EL (cell line): Measurements from ENCODE around the gene IMPACT.

Source experiments
- DNase-seq: peaks from one replicate; pipeline ENCODE4 v3.0.0-alpha.2; 2016

Gene IMPACT

DNA sequence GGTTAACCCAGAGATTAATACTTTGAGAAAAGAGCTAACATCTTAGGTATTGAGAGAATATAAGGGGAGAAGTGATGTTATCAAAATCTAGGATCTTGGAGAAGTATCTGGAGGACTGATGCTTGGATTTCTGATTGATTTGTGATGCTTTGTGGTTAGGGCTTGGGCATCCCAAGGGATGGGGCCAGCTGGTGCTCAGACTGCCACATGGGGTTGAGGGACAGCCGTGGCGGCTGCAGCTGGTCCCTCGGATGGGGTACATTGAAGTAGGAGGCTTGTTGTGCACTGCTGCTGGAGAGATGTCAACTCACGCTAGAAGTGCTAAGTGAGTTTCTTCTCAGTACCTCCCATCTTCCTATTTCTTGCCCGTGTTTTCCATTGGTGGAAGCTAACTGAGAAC, 56.4 kb downstream of the IMPACT start:
- no peak for DNase-seq

- no peak for DNase-seq
Observed at GRCh38 chr18:24485681-24486080, 59.2 kb downstream of the IMPACT start.

DNA sequence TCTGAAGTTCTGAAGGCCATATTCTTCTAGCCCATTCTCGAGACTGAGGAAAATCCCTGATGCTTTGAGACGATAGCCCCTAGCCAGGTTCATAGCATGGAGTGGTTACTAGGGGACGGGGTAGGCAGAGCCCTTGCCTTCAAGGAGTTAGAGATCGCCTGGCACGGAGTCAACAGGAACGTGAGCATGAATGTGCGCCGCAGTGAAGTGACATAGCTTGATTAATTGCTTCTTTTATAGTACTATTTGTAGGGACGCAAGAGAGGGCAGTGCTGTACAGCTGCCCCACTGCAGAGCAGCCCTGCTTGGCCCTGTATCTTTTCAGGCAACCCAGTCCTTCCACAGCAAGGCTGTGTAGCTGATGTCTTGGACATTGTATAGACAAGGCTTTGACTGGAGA, 60.2 kb downstream of the IMPACT start:
- DNase-seq = no peak

GRCh38 chr18:24488824-24489493, 62.5 kb downstream of the IMPACT start:
- peak; percentile 41 for DNase-seq

DNA sequence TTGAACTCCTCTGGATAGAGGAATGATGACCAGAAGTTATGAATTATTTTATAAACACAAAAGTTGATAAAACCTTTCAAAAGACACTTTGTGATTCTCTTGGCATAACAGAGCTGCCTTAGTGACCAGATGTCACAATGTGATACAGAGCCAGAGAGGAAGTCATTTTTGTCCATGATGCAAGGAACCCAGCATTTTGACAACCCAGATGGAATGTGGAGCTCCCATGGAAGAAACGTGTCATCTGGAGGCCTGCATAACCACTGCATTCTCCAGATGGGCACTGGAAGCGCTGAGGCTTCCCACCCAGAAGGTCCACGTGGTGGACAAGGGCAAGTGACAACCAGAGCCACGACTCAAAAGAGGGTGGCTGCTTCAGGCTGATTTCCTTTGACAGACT, 64.1 kb downstream of the IMPACT start:
- DNase-seq = peak; percentile 33

GRCh38 chr18:24491927-24492834, 65.7 kb downstream of the IMPACT start:
- DNase-seq = no peak

GRCh38 chr18:24494586-24494985, 68.1 kb downstream of the IMPACT start:
- no peak for DNase-seq

GRCh38 chr18:24497031-24497754, 70.7 kb downstream of the IMPACT start:
- DNase-seq = peak; percentile 55

DNA sequence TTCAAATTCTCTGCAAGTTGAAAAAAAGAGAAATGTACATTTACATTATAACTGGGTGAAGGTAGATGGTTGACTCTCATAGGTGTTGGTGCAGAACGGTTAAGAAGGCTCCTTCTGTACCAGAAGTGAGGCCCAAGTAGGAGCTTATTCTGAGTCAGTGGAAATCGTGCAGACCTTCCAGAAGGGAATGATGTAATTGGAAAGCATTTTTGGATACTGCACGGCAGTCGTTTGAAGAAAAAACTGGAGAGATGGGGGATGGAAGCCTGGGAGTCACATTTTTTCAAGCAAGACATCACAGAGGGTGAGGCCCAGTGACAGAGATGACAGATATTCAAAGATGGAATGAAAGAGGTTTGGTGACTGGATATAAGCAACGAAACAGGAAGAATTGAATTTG, 73.3 kb downstream of the IMPACT start:
- peak; percentile 30 for DNase-seq

DNA sequence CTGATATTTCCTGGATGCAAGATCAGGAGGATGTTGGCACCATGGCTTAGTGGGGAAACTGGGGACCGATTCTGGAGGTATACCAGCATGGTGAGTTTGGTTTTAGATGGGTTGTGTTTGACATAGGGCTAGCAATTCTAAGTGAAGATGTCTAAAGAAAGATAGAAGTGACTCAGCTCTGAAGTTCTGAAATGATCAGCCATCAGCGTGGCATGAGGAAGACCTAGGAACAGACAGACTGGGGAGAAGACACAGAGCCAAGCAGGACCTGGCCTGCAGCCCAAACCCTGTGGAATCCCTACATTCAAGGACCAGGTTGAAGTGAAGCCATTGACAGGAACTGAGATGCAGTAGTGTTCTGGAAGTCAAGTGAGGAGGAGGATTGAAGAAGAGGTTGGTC, 73.7 kb downstream of the IMPACT start:
- DNase-seq = peak; percentile 3

DNA sequence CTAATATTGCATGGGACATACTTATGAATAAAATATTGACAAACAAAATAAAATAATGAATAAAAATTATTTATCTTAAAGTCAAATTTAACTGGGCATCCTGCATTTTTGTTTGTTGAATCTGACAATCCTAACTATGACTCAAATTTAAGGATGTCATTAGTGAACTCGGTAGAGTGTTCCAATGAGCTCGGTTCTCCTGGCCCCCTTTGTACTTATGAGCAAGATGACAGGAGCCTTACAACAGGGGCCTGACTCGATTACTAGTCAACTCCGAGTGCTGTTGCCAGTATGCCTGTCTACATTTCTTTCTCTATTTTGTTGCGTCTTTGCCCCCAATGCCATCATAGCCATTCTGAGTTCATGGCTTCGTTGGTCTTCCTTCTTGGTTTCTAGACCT, 74.3 kb downstream of the IMPACT start:
- no peak for DNase-seq

GRCh38 chr18:24502667-24503523, 76.4 kb downstream of the IMPACT start:
- DNase-seq = no peak
